ENCODE results near the gene TNRC6B. TPM values are rescaled to one million over a fixed set of nuclear protein-coding genes. Genes with fewer than 3 reads are reported as not detected.

TNRC6B gene
- total RNA-seq, 1 experiment from 2014 or later, result 58.1 TPM

- H3K27ac ChIP-seq (ENCODE audit: insufficient read length, low read depth, low read length), result no peak overlapping the region
Observed at GRCh38 chr22:40220316-40221054, 42.8 kb downstream of the TNRC6B start.

More at GRCh38 chr22:40220316-40221054, 42.8 kb downstream of the TNRC6B start:
- Histone ChIP-seq H4K8ac (replicated peaks; ENCODE audit: insufficient read length, low read depth, low read length) (no peak overlapping the region), H4K5ac (ENCODE audit: insufficient read length, low read depth, low read length) (no peak overlapping the region), H2BK20ac (ENCODE audit: low read depth, low read length, poor library complexity, severe bottlenecking) (no peak overlapping the region), H2AK5ac (ENCODE audit: insufficient read length, low read length) (no peak overlapping the region), H3K4me1 (ENCODE audit: insufficient read depth, low read length) (peaks cover 32% of the 10 kb centered on the region), H3K27me3 (ENCODE audit: insufficient read depth, low read length) (no peaks in the 10 kb centered on the region), H3K14ac (ENCODE audit: insufficient read depth, low read length) (0 out of 2 replicates have a peak overlapping the region, but pooled peaks have one; percentile 40), H2BK120ac (ENCODE audit: low read depth, low read length, poor library complexity, severe bottlenecking) (no peak overlapping the region), H2AFZ (ENCODE audit: low read length) (no peak overlapping the region), H3K4ac (ENCODE audit: low read depth, low read length) (no peak overlapping the region), H3K4me2 (ENCODE audit: insufficient read depth, insufficient read length, low read length) (no peak overlapping the region), H4K20me1 (ENCODE audit: control insufficient read depth, insufficient read depth, insufficient read length) (no peaks in the 10 kb centered on the region), H3K18ac (ENCODE audit: insufficient read length, low read depth, low read length) (no peak overlapping the region), H3K23me2 (ENCODE audit: insufficient read length, low read depth, low read length, poor library complexity, severe bottlenecking) (no peaks in the 10 kb centered on the region), H2BK12ac (ENCODE audit: insufficient read length, low read depth, low read length) (no peak overlapping the region), H2BK15ac (ENCODE audit: low read depth, low read length) (no peak overlapping the region), H3K9ac (ENCODE audit: extremely low read depth, insufficient read length, low read length) (no peak overlapping the region), H3K56ac (ENCODE audit: insufficient read length, low read depth, low read length) (no peak overlapping the region), H3K79me2 (ENCODE audit: insufficient read depth, low read length) (peaks cover 52% of the 10 kb centered on the region; the same call in 1 of the 2 replicates), H4K91ac (ENCODE audit: insufficient read length, low read depth, low read length) (no peak overlapping the region), H3T11ph (ENCODE audit: low read length) (no peak overlapping the region), H2BK5ac (ENCODE audit: insufficient read length, low read length) (no peak overlapping the region), H3K23ac (ENCODE audit: insufficient read length, low read depth, low read length) (no peak overlapping the region), H3K79me1 (ENCODE audit: insufficient read depth, low read depth, low read length, poor library complexity, severe bottlenecking) (peaks cover 21% of the 10 kb centered on the region), H3K9me3 (ENCODE audit: control insufficient read depth, low read depth, low read length) (no peaks in the 10 kb centered on the region)
- peak; percentile 14 for DNase-seq
- TF ChIP-seq CTCF (conservative IDR thresholded peaks at IDR 0.05), result no peak
- no CpG with 5 or more reads among the region's 8 CpGs for WGBS (ENCODE audit: extremely low coverage, insufficient read length, low lambda C conversion rate)
- Mint-ChIP-seq H3K9me3 (no peaks in the 10 kb centered on the region), H3K4me1 (peaks cover 71 to 77% of the 10 kb centered on the region in 2 experiments), H3K27me3 (ENCODE audit: low read depth) (no peaks in the 10 kb centered on the region; the same call in 1 of the 2 replicates), H3K4me3 (no peak overlapping the region), H3K36me3 (ENCODE audit: insufficient read depth in 1 of 3, low read depth in 3 of 3) (peaks cover 4 to 7% (median 5%) of the 10 kb centered on the region in 3 experiments; a peak in 4 of 7 replicates), H3K27ac (peak overlapping the region in 1 of 3 experiments; percentile 71; a peak in 1 of 7 replicates)

Measured in H9 (cell line).